HFF-Myc (cell line): ENCODE results near the gene IFT25.
"Not testable (repeated sequence)": the region's sequence is repeated elsewhere in the genome, so short reads cannot be mapped to it uniquely, and the experiment has no call there.

ENCODE experiments used
- DNase-seq: peaks from one replicate; pipeline ENCODE4 v3.0.0-alpha.2; 2011; ENCODE audit warnings: low read depth; ENCODE audit errors: extremely low read depth
- H3K4me3 ChIP-seq: replicated peaks from 2 replicates; pipeline ENCODE4 v1.5.1; 2011; ENCODE audit warnings: low read depth, mild to moderate bottlenecking, control low read depth, low read length
- CTCF ChIP-seq: IDR thresholded peaks from 2 replicates; pipeline ENCODE4 v1.5.1; 2012; ENCODE audit warnings: mild to moderate bottlenecking, low read depth, low read length, control low read depth; ENCODE audit errors: missing control alignments

The IFT25 gene

GRCh38 chr1:53891018-53891417, 54.5 kb downstream of the IFT25 start:
- H3K4me3 ChIP-seq: no peak overlapping the region
- TF ChIP-seq CTCF: no peak
- no peak for DNase-seq

GRCh38 chr1:53890522-53890941, 55.0 kb downstream of the IFT25 start:
- peak overlapping the region; percentile 60 for H3K4me3 ChIP-seq
- no peak for DNase-seq
- TF ChIP-seq CTCF: no peak

DNA sequence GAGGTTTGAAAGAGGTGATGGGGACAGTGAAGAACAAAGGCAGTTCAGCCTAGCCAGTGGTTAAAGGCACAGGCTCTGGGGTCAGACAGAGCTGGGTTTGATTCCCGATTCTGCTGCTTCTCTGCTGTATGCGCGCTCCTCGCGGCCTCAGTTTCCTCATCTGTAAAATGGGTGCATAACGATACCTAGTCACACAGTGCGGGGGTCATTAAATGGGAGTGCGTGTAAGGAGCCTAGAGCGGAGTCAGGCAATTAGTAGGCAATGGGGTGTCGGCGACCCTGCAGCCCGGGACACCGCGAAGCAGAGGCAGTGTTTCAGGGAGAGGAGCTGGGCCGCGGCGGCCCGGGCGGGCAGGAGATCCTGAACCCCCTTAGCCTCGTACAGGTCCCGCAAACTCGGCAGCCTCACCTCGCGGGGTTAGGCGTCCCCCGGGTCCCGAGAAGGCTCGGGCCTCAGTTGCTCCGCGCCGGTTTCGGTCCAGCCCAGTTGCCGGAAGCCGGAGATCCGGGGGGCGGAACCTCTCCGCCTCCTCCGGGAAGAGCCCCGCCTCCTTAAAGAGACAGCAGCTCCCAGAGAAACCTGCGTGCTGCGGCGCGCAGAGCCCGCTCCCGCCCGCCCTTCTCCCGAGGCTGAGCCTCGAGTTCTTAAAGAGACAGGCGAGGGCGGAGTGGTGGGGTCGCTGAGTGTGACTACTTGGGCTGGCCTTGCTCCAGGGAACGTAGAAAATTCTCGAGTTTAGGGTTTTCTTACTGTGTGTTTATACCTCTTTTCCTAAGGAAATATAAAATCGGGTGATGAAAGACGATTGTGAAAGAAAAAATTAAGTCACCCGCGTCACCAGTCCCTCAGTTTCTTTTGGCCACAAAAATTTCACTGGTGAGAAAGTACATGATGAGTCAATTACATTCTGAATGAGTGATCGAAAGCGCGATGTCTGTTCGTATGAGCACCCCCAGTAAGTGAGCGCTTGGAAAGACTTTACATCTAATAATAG, 55.9 kb downstream of the IFT25 start, which contains the start of gene YIPF1:
Gene YIPF1, minus strand, starts transcription at position 494 of the 995 bp plus-strand sequence. CDS start 860 bp downstream, outside the sequence.
- peak within 1 kb of the TSS; percentile 60 for H3K4me3 ChIP-seq
- DNase-seq: peak; percentile 41
- TF ChIP-seq CTCF: no peak

DNA sequence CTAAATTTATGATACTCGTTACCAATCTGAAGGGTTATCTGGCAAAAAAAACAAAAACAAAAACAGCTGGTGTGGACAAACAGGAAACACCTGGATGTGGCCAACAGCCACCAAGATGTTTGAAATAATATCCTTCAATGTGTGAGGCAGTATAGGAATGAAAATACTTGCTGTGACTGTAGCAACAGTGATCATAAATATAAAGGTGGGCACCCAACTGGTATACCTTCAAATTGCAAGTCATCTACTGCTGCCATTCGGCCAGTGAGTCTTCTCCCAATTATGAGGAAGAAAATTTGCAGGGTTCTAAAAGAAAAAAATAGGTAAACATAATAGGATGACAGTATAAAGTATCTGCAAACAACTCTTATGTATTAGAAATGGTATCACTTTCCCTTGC, 56.8 kb downstream of the IFT25 start:
- no peak for DNase-seq
- H3K4me3 ChIP-seq: no peak overlapping the region
- TF ChIP-seq CTCF: no peak

DNA sequence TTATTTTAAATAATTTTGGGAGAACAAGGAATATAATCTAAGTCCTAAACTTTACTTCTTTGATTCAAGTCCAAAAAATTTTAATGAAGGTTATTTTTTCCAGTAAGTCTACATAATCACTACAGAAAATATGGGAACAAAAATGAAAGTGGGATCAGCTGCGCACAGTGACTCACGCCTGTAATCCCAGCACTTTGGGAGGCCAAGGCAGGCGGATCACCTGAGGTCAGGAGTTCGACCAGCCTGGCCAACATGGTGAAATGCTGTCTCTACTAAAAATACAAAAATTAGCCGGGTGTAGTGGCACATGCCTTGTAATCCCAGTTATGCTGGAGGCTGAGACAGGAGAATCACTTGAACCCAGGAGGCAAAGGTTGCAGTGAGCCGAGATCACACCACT, 61.9 kb downstream of the IFT25 start:
- DNase-seq, H3K4me3 ChIP-seq: not testable (repeated sequence)

- not testable (repeated sequence) for H3K4me3 ChIP-seq, DNase-seq
Observed at GRCh38 chr1:53881853-53882252, 63.6 kb downstream of the IFT25 start.

DNA sequence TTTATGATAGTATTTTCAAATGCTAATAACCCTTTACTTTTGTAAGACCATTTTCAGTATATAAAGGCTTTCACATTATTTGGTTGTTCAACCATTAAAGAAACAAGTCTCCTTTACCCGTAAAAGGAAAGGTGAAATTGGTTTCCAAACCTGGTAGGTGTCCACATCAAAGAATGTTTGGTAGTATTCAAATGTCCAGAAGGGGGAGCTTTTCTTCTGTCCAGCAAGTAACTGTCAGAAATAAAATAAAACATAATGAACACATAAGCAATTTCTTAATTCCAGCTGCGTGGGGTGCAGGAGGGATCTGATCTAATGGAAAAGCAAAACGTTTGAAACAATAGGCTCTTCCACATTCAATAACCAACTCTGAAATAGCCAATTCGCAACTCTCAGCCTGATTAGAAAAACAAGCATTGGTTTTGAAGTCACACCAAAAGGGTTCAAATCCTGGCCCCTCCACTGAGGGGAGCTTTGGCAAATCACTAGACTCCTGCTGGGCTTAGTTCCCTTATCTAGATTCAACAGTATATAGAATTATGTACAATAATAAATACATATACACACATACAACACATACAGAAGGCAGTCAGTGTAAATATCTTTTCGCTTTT, 66.9 kb downstream of the IFT25 start:
- peak; percentile 19 for DNase-seq
- peak; percentile 48 for TF ChIP-seq CTCF
- H3K4me3 ChIP-seq: no peak overlapping the region

DNA sequence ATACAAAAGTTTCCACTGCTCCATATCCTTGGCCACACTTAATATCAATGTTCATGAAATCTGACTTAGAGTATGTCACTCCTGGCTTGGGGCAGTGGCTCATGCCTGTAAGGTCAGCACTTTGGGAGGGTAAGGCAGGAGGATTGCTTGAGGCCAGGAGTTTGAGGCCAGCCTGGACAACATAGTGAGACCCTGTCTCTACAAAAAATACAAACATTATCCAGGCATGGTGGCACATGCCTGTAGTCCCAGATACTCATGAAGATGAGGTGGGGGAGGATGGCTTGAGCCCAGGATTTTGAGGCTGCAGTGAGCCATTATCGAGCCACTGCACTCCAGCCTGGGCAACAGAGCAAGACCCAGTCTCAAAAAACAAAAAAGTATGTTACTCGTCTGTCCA, 70.3 kb downstream of the IFT25 start:
- H3K4me3 ChIP-seq, DNase-seq: not testable (repeated sequence)
